ENCODE results near the gene PCYT2.
A peak's percentile ranks its signal among the peaks of the same experiment; 100 is the strongest.

The PCYT2 gene

GRCh38 chr17:81871387-81872230 is 39.6 kb downstream of the PCYT2 start:
- Histone ChIP-seq H3K36me3 (replicated peaks) (peaks cover 24% of the 10 kb centered on the region), H3K27me3 (replicated peaks) (no peaks in the 10 kb centered on the region), H3K4me3 (ENCODE audit: low read depth, low read length) (peak overlapping the region; percentile 83), H3K27ac (peak overlapping the region; percentile 88)
- peak; percentile 68 for DNase-seq
- in situ Hi-C loops (cut with HindIII; ENCODE audit: low pct_ligation_motif_present, low sequenced_read_pairs) = no loop called here
- TF ChIP-seq CTCF (IDR thresholded peaks at IDR 0.05; ENCODE audit: low read depth, low read length, missing control alignments) = peak; percentile 3

- H3K27ac ChIP-seq = peak within 1 kb of the TSS; percentile 88
- H3K27me3 ChIP-seq (replicated peaks) = no peaks in the 10 kb centered on the region
- in situ Hi-C loops (cut with HindIII; ENCODE audit: low pct_ligation_motif_present, low sequenced_read_pairs) = no loop called here
- H3K36me3 ChIP-seq (replicated peaks) = peaks cover 24% of the 10 kb centered on the region
- no peak for DNase-seq
- no peak for TF ChIP-seq CTCF (IDR thresholded peaks at IDR 0.05; ENCODE audit: low read depth, low read length, missing control alignments)
- H3K4me3 ChIP-seq (ENCODE audit: low read depth, low read length) = peak within 1 kb of the TSS; percentile 83
Measured at GRCh38 chr17:81870981-81871386, 40.2 kb downstream of the PCYT2 start, which contains the start of gene ARHGDIA. TSS of gene ARHGDIA (minus strand) at chr17:81871337. CDS start at chr17:81869930, 1,407 bp downstream.

- DNase-seq = peak; percentile 40
- Histone ChIP-seq H3K27ac (peak overlapping the region; percentile 84), H3K4me3 (ENCODE audit: low read depth, low read length) (peak overlapping the region; percentile 83), H3K36me3 (replicated peaks) (peaks cover 24% of the 10 kb centered on the region), H3K27me3 (replicated peaks) (no peaks in the 10 kb centered on the region)
- in situ Hi-C loops (cut with HindIII; ENCODE audit: low pct_ligation_motif_present, low sequenced_read_pairs) = no loop called here
- TF ChIP-seq CTCF (IDR thresholded peaks at IDR 0.05; ENCODE audit: low read depth, low read length, missing control alignments) = no peak
Measured at GRCh38 chr17:81870131-81870980, 40.8 kb downstream of the PCYT2 start.

- in situ Hi-C loops (cut with HindIII; ENCODE audit: low pct_ligation_motif_present, low sequenced_read_pairs) = no loop called here
- H3K4me3 ChIP-seq (ENCODE audit: low read depth, low read length) = peak overlapping the region; percentile 83
- DNase-seq = peak; percentile 9
- H3K36me3 ChIP-seq (replicated peaks) = peaks cover 24% of the 10 kb centered on the region
- peak overlapping the region; percentile 84 for H3K27ac ChIP-seq
- H3K27me3 ChIP-seq (replicated peaks) = no peaks in the 10 kb centered on the region
- peak; percentile 76 for TF ChIP-seq CTCF (IDR thresholded peaks at IDR 0.05; ENCODE audit: low read depth, low read length, missing control alignments)
Measured at GRCh38 chr17:81869221-81870130, 41.7 kb downstream of the PCYT2 start.

GRCh38 chr17:81868674-81869220 is 42.5 kb downstream of the PCYT2 start:
- Histone ChIP-seq H3K27ac (peak overlapping the region; percentile 7), H3K4me3 (ENCODE audit: low read depth, low read length) (peak overlapping the region; percentile 83), H3K36me3 (replicated peaks) (peaks cover 24% of the 10 kb centered on the region), H3K27me3 (replicated peaks) (no peaks in the 10 kb centered on the region)
- peak; percentile 79 for DNase-seq
- in situ Hi-C loops (cut with HindIII; ENCODE audit: low pct_ligation_motif_present, low sequenced_read_pairs) = no loop called here
- TF ChIP-seq CTCF (IDR thresholded peaks at IDR 0.05; ENCODE audit: low read depth, low read length, missing control alignments) = no peak
